Stimulated activated CD8-positive, alpha-beta memory T cell treated with anti-CD3 and anti-CD28 coated beads, Interleukin-15, amount 100 ng/mL, for 48 hours (primary cell): ENCODE measurements around the gene RAN.
"Not testable (repeated sequence)": the region's sequence is repeated elsewhere in the genome, so short reads cannot be mapped to it uniquely, and the experiment has no call there.

Experiments
- DNase-seq, 2 donors: peaks; one replicate each; pipeline ENCODE4 v3.0.0-alpha.2; 2020; ENCODE audit warnings: low read depth in 2 of 2

Gene RAN

DNA sequence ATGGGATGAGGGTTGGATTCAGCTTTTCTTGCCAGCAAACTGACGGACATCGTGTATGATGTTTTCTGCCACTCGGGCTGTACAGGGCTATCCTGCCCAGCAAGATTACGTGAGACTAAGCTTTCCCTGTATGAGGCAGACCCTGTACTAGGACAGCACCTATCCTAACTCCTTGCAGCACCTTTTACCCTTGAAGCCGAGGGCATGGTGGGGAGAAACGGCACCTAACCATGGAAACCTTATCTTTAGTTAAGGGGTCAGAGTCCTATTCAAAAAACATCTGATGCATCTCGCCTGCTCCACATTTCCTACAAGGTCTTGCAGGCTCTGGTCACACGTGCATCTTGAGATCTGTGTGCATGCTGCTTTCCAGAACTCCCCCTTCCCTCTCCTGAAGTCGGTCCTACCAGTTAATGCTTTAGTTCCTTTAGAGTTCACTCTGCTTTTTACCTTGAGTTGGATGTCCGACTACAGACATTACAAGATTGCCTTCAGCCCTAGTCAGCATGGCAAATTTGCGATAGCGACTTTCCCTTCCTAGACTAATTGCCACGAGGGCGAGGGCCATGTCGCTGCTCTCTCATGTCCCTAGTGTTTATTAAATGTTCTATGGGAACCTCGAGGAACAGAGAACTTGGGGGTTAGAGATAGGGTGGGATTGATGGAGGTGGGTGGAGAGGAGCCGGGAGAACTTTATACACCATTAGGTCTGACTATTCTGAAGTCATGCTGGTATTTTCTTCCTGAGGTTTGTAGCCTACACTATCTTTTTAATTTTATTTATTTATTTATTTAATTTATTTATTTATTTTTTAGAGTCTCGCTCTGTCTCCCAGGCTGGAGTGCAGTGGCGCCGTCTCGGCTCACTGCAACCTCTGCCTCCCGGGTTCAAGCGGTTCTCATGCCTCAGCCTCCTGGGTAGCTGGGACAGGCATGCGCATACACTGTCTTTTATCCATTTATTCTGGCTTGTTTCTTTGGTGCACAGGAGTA, 6.6 kb downstream of the RAN start:
- no peak for DNase-seq

DNA sequence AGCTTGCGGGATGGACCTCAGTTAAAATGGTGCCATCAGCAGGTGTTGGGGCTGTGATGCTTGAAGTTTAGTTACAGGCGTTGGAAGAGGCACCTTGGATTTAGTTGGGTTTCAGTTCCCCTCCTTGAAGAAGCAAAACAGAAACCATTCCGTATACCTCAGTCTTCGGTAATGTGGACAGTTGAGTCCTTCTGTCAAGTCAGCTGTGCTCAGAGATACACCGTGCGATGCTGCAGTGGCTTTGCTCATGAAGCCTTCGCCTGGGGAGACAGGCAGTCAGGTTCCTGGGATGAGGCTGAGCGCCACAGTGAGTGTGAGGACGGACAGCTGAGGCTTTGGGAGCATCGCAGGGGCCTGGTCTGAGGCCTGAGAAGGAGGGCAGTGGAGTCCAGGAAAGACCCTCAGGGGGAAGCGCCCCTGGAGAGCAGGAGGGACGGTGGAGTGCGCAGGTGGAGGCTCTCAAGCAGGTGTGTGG, 7.4 kb downstream of the RAN start:
- DNase-seq: no peak

DNA sequence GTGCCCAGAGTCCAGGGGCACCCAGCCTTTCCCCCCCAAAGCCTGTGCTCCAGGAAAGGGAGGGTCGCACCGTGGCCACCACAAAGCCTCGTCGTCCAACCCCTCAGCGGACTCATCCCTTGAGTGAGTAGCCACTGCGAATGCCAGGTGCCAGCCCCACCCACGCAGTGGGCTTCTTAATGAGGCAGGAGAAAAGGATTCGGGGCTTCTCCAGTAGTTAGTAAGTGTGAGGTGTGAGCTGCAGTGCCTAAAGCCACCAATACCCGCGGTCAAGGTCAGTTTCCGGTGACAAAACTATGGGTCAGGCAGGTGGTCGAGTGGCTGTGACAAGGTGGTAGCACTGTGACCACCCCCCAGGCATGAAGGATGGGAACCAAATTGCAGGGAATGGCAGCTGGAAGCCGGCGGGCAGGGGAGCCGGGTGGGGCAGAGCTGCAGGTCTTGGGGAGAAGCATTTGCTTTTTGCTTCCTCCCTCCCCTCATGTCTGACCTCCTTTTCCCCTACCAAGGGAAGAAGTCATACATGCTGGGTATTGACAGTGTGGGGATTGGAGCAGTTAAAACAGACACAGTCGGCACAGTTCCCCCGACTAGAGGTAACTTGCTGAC, 8.0 kb downstream of the RAN start:
- DNase-seq: no peak

DNA sequence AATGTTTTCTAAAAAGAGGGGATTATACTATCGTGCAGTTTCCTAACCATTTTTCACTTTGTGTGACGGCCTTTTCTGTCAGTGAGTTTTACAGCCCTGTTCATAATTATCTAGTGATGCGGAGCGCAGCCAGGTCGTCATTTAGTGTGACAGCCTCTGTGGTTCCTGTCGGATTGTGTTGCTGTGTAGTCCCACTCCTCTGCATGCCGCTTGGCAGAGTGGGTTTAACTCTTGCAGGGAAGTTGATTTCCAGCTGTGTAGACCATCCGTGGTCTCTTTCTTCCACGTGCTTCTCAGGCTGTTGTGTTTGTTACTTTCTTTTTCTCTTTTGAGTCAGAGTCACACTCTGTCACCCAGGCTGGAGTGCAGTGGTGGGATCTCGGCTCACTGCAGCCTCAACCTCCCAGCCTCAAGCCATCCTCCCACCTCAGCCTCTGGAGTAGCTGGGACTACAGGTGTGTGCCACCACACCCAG, 8.6 kb downstream of the RAN start:
- no peak for DNase-seq

DNA sequence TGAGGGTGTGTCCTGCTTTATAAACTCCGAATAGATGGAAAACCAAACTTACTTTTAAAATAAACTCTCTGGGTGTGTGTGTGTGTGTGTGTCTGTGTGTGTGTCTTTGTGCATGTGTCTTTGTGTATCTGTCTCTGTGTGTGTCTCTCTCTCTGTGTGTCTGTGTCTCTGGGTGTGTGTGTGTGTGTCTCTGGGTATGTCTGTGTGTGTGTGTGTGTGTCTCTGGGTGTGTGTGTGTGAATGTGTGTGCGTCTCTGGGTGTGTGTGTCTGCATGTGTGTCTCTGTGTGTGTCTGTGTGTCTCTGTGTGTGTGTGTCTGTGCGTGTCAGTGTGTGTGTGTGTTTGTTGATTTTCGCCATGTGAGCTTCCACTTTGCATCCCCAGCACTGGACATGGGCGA, 9.2 kb downstream of the RAN start:
- no peak for DNase-seq

DNA sequence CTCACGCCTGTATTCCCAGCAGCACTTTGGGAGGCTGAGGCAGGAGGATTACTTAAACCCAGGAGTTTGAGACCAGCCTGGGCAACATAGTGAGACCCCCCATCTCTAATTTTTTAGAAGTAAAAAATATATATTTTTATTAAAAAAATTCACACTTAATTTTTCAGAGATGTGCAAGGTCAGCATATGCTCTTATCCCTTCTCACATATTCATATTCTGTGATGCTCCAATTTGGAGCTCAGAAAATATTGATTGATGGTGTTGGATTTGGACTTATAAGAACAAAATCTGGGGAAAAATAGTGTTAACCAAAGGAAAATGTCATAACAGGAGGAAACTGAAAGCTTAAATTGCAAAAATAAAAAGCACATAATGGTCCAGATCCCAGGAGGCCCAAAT, 9.7 kb downstream of the RAN start:
- DNase-seq: no peak

DNA sequence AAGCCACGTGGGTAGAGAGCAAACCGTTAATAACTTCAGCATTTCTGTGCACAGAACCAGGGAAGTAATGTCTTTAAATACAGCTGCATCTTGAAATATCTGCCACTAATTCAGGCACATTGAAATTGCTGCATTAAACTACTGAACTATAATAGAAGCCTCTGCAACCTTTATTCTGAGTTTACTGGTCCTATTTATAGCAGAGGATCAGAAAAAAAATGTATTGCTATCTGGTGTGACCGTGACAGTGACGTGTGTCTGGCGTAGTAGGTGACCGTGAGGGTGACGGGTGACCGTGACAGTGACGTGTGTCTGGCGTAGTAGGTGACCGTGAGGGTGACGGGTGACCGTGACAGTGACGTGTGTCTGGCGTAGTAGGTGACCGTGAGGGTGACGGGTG, 15.3 kb downstream of the RAN start:
- not testable (repeated sequence) for DNase-seq

DNA sequence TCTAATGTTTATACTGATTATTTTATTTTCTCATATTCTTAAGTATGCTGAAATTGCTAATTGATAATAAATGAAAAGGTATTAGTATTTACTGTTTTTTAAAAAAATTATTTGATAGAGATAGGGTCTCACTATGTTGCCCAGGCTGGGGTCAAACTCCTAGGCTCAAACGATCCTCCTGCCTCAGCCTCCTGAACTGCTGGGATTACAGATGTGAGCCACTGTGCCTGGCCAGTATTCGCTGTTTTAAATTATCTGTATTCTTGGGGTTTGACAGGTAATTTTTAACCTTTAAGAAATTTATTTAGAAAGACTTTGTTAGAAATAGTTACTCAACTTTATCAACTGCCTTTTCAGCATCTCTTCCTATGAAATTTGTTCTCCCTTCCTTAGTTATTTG, 32.2 kb downstream of the RAN start:
- no peak for DNase-seq

DNA sequence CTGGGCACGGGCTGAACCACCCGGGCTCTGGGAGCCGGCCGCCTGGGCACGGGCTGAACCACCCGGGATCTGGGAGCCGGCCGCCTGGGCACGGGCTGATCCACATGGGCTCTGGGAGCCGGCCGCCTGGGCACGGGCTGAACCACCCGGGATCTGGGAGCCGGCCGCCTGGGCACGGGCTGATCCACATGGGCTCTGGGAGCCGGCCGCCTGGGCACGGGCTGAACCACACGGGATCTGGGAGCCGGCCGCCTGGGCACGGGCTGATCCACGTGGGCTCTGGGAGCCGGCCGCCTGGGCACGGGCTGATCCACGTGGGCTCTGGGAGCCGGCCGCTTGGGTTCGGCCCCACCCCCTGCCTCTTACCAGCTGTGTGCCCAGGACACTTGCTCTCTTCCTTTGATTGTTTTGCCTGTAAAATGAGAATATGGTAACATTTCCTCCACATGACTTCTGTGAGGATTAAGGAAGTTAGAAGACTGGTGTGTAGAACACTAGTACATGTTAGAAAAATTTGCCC, 33.1 kb downstream of the RAN start:
- DNase-seq: not testable (repeated sequence)

DNA sequence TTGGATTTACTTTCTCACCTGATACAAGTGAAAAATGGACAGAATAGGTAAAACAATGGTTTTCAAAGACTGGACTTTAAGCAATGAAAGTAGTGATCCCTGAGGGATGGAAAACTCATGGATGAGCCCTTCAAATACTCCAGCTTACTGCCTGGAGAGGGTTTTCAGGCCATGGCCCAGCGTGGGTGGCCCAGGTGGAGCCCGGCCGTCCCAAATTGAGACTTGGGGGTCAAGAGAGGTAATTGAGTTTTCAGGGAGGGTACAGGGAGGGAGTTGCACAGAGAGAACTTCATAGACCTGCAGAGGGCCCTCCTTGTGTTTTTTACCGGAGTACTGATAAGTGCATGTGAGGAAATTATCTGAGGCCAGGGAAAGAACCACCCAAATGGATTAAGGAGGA, 37.2 kb downstream of the RAN start:
- no peak for DNase-seq

DNA sequence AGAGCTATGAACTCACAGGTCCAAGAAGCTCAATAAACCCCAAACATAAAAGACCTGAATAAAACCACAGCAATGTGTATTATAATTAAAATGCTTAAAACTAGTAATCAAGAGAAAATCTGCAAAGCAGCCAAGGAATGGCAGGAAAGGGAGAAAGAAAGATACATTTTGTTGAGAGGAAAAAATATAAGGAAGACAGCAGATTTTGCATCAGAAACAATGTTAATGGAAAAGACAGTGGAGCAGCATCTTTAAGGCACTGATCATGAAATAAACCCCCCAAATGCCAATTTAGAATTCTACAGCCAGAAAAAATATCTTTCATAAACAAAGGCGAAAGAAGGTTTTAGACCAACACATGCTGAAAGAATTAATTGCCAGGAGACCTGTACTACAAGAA, 39.3 kb downstream of the RAN start:
- DNase-seq: no peak

DNA sequence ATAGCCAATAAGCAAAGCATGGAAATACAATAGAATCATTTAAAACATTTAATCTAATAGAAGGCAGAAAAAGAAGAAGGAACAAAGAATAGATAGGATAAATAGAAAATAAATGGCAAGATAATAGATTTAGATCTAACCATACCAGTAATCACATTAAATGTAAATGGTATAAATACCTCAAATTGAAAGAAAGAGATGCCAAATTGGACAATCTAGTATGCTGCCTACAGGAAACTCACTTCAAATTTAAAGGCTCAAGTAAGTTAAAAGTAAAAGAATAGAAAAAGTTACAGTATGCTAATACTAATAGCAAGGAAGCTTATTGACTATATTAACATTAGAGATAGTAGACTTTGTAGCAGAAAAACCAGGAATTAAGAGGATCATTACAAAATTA, 40.1 kb downstream of the RAN start:
- no peak for DNase-seq

DNA sequence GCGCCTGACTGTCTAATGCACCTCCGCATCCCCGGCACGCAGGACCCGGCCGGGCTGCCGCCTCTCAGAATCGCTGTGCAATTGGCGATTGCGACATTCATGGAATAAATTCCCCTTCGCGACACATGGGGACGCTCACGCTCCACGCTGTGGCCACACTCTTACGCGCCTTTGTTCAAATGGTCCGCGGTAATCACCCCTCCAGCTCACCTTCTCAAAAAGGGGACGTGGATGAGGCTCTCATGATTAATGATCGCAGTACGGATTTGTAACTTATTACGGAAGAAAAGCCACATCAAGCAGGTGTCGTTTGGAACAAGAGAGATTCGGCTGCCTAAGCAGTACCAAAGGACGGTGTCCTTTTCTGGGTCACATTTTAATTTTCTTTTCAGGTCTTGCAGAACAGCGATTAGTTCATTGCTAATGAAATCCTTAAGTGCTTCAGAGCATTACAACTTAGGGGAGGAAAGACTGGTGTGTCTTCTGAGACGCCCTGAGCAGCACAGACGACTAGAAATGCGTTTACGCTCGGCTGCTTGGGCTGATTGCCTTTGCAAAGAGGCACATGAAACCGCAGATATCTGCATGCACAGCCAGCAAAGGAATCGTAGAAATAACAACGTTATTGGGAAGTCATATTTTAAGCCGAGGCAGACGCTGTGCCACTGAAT, 44.5 kb downstream of the RAN start:
- no peak for DNase-seq

DNA sequence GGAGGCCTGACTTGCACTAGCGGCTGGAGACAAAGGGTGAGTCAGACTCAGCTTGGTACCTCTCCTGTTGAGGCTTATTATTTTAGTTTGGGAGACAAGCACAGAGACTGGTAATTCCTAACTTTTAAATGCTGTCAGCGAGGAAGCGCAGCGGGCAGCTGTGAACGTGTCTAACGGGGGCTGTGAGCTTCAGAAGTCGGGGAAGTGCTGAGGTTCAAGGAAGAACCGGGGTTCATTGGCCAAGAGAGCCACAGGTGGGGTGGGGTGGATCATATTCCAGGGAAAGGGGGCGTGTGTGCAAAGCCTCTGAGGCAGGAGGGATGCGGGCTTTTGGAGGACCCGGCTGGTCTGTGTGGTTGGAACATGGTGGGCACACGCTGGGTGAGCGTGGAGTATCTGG, 45.7 kb downstream of the RAN start:
- no peak for DNase-seq

DNA sequence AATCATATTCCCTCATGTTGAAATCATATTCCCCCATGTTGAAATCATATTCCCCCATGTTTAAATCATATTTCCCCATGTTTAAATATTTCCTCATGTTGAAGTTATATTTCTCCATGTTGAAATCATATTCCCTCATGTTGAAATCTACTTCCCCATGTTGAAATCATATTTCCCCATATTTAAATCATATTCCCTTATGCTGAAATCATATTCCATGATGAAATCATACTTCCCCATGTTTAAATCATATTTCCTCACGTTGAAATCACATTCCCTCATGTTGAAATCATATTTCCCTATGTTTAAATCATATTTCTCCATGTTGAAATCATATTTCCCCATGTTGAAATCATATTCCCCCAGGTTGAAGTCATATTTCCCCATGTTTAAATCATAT, 47.2 kb downstream of the RAN start:
- no peak for DNase-seq

DNA sequence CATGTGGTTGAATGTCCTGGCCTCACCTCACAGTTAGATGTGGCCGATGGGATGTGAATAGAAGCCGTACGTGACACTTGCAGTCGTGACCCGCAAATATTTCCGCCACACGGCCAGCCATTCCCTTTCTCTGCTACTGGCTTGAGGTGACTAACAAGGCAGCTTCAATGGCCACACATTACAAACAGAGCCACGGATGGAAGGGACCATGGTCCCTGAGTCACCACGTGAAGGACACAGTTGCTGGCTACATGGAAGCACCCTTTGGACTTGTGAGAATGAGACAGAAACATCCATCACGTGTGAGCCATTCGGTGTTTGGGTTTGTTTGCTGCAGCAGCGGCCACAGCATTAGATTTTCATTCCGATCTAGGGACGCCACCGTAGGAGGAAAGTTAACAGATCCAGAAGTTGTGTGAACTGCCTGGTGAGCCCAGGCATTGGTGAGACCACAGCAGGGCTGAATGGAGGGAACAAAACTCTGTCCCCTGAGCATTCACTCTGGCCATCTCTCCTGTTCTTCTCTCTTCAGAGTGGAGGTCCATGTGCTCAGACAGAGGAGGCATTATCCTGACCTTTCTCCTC, 48.3 kb downstream of the RAN start:
- no peak for DNase-seq

DNA sequence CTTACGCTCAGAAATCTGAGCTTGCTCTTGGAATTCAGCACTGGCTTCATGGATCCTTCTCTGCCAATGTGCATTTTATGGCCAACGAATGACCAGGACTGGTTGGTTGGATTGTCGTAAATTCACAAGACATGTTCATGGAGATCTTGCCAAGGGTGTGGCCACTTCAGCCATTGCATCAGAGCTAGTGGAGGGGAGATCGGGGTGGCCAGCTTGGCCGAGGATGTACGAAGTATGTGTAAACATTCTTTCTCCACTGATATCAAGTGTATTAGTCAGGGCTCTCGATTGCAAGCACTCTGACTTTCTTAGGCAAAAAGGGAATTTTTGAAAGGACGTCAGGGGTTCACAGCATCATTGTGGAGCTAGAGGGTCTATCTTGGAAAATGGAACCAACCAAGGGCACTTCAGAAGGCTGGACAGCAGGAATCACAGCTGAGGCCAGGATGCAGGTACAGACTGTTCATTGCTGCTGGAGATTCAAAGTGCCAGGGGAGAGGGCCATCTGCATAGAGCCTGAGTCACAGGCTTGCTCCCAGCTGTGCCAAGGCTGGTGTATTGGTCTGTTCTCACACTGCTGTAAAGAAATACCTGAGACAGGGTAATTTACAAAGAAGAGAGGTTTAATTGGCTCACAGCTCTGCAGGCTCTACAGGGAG, 49.0 kb downstream of the RAN start:
- DNase-seq: no peak

DNA sequence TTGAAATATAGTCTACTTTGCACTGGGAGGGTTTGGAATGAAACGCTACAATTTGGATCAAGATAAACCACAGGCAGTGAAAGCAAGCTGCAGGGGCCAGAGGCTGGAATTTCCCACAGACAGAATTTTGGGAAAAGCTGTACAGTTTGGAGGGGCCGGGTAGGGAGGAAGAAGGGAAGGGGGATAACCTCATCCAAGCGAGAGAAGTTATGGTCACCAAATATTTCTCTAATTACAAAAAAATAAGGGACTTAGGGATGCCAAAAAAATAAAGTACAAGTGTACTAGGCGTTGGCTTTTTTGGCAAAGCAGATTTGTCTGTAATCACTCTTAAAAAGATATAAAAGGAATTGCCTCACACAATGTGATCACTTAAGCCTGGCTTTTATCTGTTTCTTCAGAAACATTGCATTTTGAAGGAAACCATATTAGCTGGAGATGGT, 50.7 kb downstream of the RAN start:
- no peak for DNase-seq

DNA sequence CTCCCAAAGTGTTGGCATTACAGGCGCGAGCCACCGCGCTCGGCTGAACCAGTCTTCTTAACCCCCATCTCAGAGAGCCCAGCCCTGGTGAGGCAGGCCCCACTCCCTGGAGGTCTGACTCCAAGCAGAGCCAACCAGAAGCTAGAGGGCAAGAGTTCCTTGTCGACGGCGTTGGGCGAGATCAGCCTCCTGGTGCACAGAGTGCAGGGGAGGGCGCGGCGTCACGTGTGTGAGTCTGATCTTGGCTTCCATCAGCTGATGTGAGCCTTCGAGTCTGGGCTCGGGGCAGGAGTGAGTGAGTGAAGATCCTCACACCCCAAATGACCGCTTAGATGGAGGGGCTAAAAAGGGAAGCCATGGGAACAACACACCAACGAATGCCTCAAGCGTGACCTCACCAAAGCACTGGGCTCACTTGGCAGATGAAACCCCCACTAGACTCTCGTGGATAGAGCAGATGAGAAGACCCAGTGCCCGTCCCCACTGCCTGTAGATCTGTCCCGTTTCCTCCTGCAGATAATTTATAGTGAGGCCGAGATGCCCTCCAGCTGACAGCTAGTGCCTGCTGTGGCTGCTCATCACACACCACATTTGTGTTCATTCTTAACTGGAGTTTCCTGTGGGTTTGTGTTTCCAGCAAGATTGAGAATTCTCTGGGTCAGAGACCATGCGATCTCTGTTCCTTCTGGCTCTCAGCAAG, 53.2 kb downstream of the RAN start:
- no peak for DNase-seq

DNA sequence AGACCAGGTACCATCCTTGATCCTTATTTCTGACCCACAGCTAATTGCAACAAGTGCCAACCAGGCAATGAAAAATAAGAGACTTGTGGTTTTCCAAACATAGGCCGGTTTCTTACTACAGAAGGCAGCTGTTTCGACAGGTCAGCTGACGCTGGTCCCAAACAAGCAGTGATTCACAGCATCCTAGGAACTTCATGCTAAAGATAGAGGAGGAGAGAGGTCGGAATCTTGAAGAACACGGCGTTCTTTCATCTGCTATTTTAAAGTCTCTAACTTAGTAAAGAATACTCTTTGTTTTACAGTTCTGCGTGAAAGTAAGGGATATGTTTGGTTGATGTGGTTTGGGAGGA, 53.8 kb downstream of the RAN start:
- DNase-seq: no peak
